ENCODE results near the gene SVEP1.

The SVEP1 gene

GRCh38 chr9:110487196-110487595 is 92.3 kb downstream of the SVEP1 start:
- no peaks in the 10 kb centered on the region for H4K20me1 ChIP-seq (ENCODE audit: insufficient read depth, low read length)
- no peaks in the 10 kb centered on the region for H3K9me3 ChIP-seq (ENCODE audit: insufficient read depth, low read length, severe bottlenecking)
- no peak overlapping the region for H3K4me2 ChIP-seq (ENCODE audit: insufficient read depth, low read length)
- no peak for DNase-seq
- no peaks in the 10 kb centered on the region for H3K36me3 ChIP-seq (ENCODE audit: insufficient read depth, low read length)
- H3K4me3 ChIP-seq (ENCODE audit: low read depth in 1 of 2, low read length in 2 of 2) = no peak overlapping the region
- H3K79me2 ChIP-seq (ENCODE audit: insufficient read depth, low read length) = no peaks in the 10 kb centered on the region
- no peaks in the 10 kb centered on the region for H3K27me3 ChIP-seq (ENCODE audit: insufficient read depth, low read length, poor library complexity)
- H3K4me1 ChIP-seq (ENCODE audit: insufficient read depth, low read length) = no peaks in the 10 kb centered on the region
- TF ChIP-seq EZH2 (IDR thresholded peaks at IDR 0.05; ENCODE audit: borderline replicate concordance, low read depth, low read length, severe bottlenecking) = no peak
- TF ChIP-seq, protein P1, sequence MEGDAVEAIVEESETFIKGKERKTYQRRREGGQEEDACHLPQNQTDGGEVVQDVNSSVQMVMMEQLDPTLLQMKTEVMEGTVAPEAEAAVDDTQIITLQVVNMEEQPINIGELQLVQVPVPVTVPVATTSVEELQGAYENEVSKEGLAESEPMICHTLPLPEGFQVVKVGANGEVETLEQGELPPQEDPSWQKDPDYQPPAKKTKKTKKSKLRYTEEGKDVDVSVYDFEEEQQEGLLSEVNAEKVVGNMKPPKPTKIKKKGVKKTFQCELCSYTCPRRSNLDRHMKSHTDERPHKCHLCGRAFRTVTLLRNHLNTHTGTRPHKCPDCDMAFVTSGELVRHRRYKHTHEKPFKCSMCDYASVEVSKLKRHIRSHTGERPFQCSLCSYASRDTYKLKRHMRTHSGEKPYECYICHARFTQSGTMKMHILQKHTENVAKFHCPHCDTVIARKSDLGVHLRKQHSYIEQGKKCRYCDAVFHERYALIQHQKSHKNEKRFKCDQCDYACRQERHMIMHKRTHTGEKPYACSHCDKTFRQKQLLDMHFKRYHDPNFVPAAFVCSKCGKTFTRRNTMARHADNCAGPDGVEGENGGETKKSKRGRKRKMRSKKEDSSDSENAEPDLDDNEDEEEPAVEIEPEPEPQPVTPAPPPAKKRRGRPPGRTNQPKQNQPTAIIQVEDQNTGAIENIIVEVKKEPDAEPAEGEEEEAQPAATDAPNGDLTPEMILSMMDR (IDR thresholded peaks at IDR 0.05; ENCODE audit: borderline replicate concordance, extremely low read depth, low read length, poor library complexity, severe bottlenecking) = no peak
- H2AFZ ChIP-seq (ENCODE audit: low read depth, low read length) = no peak overlapping the region
- no peak for ATAC-seq (ENCODE audit: insufficient read depth, low read depth)
- H3K9ac ChIP-seq (ENCODE audit: low read depth, low read length) = no peak overlapping the region
- no peak overlapping the region for H3K27ac ChIP-seq (ENCODE audit: low read length)

DNA sequence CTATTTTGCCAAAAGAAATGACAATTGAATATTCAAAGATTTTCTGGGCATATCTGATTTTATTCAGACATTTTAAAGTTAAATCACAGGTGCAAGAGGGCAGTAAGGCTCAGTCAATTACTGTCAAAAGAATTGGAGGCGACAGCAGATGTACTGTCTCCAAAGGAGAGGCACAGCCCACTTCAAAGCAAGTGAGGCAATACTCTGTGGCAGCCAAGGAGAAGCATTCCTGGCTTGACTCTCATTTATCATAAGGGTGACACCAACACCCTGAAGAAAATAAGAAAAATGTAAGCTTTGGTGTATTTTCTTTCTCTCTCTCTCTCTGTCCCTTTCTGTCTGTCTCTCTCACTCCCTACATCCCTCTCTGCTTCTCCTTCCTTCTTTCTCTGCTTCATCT is 93.3 kb downstream of the SVEP1 start:
- no peaks in the 10 kb centered on the region for H3K79me2 ChIP-seq (ENCODE audit: insufficient read depth, low read length)
- H3K27ac ChIP-seq (ENCODE audit: low read length) = no peak overlapping the region
- no peaks in the 10 kb centered on the region for H3K9me3 ChIP-seq (ENCODE audit: insufficient read depth, low read length, severe bottlenecking)
- TF ChIP-seq, protein P1 (IDR thresholded peaks at IDR 0.05; ENCODE audit: borderline replicate concordance, extremely low read depth, low read length, poor library complexity, severe bottlenecking) = no peak
- TF ChIP-seq EZH2 (IDR thresholded peaks at IDR 0.05; ENCODE audit: borderline replicate concordance, low read depth, low read length, severe bottlenecking) = no peak
- H3K27me3 ChIP-seq (ENCODE audit: insufficient read depth, low read length, poor library complexity) = no peaks in the 10 kb centered on the region
- H3K4me3 ChIP-seq (ENCODE audit: low read depth in 1 of 2, low read length in 2 of 2) = no peak overlapping the region
- no peak overlapping the region for H3K9ac ChIP-seq (ENCODE audit: low read depth, low read length)
- DNase-seq (no peak), ATAC-seq (ENCODE audit: insufficient read depth, low read depth) (no peak)
- H3K4me1 ChIP-seq (ENCODE audit: insufficient read depth, low read length) = no peaks in the 10 kb centered on the region
- no peaks in the 10 kb centered on the region for H4K20me1 ChIP-seq (ENCODE audit: insufficient read depth, low read length)
- H3K36me3 ChIP-seq (ENCODE audit: insufficient read depth, low read length) = no peaks in the 10 kb centered on the region
- H3K4me2 ChIP-seq (ENCODE audit: insufficient read depth, low read length) = no peak overlapping the region
- H2AFZ ChIP-seq (ENCODE audit: low read depth, low read length) = no peak overlapping the region

GRCh38 chr9:110479481-110479880 is 100.1 kb downstream of the SVEP1 start:
- H3K9me3 ChIP-seq (ENCODE audit: insufficient read depth, low read length, severe bottlenecking) = no peaks in the 10 kb centered on the region
- no peak overlapping the region for H3K4me2 ChIP-seq (ENCODE audit: insufficient read depth, low read length)
- H3K79me2 ChIP-seq (ENCODE audit: insufficient read depth, low read length) = no peaks in the 10 kb centered on the region
- H3K27ac ChIP-seq (ENCODE audit: low read length) = no peak overlapping the region
- ATAC-seq (ENCODE audit: insufficient read depth, low read depth) = no peak
- no peak overlapping the region for H3K4me3 ChIP-seq (ENCODE audit: low read depth in 1 of 2, low read length in 2 of 2)
- H3K27me3 ChIP-seq (ENCODE audit: insufficient read depth, low read length, poor library complexity) = no peaks in the 10 kb centered on the region
- H3K9ac ChIP-seq (ENCODE audit: low read depth, low read length) = no peak overlapping the region
- no peaks in the 10 kb centered on the region for H4K20me1 ChIP-seq (ENCODE audit: insufficient read depth, low read length)
- DNase-seq = no peak
- H3K36me3 ChIP-seq (ENCODE audit: insufficient read depth, low read length) = no peaks in the 10 kb centered on the region
- no peak overlapping the region for H2AFZ ChIP-seq (ENCODE audit: low read depth, low read length)
- TF ChIP-seq EZH2 (IDR thresholded peaks at IDR 0.05; ENCODE audit: borderline replicate concordance, low read depth, low read length, severe bottlenecking) = no peak
- TF ChIP-seq, protein P1 (IDR thresholded peaks at IDR 0.05; ENCODE audit: borderline replicate concordance, extremely low read depth, low read length, poor library complexity, severe bottlenecking) = no peak
- no peaks in the 10 kb centered on the region for H3K4me1 ChIP-seq (ENCODE audit: insufficient read depth, low read length)

DNA sequence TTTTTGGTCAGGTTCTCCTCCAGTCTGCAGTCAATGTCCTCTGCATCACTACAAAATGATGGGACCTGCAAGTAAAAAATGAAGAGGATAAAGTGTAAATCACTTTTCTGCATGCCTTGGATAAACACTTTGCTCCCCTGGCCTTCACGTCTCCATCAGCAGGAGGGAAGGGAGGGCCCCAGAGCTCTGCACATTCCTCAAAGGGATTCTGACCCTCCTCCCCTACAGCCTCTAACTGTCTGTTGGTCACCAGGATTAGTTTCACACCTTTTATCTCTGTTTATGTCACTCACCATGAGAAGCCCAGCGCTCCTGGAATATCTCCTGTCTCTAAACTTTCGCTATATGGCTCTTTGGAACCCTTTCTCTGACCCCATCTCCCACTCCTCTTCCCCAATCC is 103.3 kb downstream of the SVEP1 start:
- H3K27me3 ChIP-seq (ENCODE audit: insufficient read depth, low read length, poor library complexity) = no peaks in the 10 kb centered on the region
- H4K20me1 ChIP-seq (ENCODE audit: insufficient read depth, low read length) = no peaks in the 10 kb centered on the region
- no peak for TF ChIP-seq EZH2 (IDR thresholded peaks at IDR 0.05; ENCODE audit: borderline replicate concordance, low read depth, low read length, severe bottlenecking)
- TF ChIP-seq, protein P1 (IDR thresholded peaks at IDR 0.05; ENCODE audit: borderline replicate concordance, extremely low read depth, low read length, poor library complexity, severe bottlenecking) = no peak
- no peak overlapping the region for H3K9ac ChIP-seq (ENCODE audit: low read depth, low read length)
- no peaks in the 10 kb centered on the region for H3K79me2 ChIP-seq (ENCODE audit: insufficient read depth, low read length)
- no peak overlapping the region for H3K27ac ChIP-seq (ENCODE audit: low read length)
- H3K4me2 ChIP-seq (ENCODE audit: insufficient read depth, low read length) = no peak overlapping the region
- no peaks in the 10 kb centered on the region for H3K9me3 ChIP-seq (ENCODE audit: insufficient read depth, low read length, severe bottlenecking)
- ATAC-seq (ENCODE audit: insufficient read depth, low read depth) = no peak
- no peaks in the 10 kb centered on the region for H3K36me3 ChIP-seq (ENCODE audit: insufficient read depth, low read length)
- no peak overlapping the region for H2AFZ ChIP-seq (ENCODE audit: low read depth, low read length)
- no peak for DNase-seq
- H3K4me3 ChIP-seq (ENCODE audit: low read depth in 1 of 2, low read length in 2 of 2) = no peak overlapping the region
- no peaks in the 10 kb centered on the region for H3K4me1 ChIP-seq (ENCODE audit: insufficient read depth, low read length)
